Panc1 (cell line): ENCODE data around the gene GDE1. TPM values are rescaled to one million over a fixed set of nuclear protein-coding genes. Genes with fewer than 3 reads are reported as not detected.
"Not testable (repeated sequence)": the region's sequence is repeated elsewhere in the genome, so short reads cannot be mapped to it uniquely, and the experiment has no call there.

Experiments used
- ATAC-seq: fragments of 200-7000 bp; cut with Tn5 transposase; 2 replicates; pipeline ENCODE4 v1.9.1; 2020; ENCODE audit warnings: mild to moderate bottlenecking, moderate library complexity
- BruUV-seq: library from RNA; stranded (reverse); fragments of 400-500 nt; replicated peaks from 2 replicates; lab custom pipeline; 2021; lab: Mats Ljungman, UMichigan
- CTCF ChIA-PET: fragments of 300-600 bp; sonication (Branson Sonifier 250); formaldehyde crosslinking; loops from one replicate; lab custom pipeline; 2022; ENCODE audit warnings: antibody characterized with exemption; lab: Charles Lee
- POLR2A ChIA-PET: fragments of 300-600 bp; sonication (Branson Sonifier 250); formaldehyde crosslinking; loops from one replicate; lab custom pipeline; 2022; ENCODE audit warnings: antibody characterized with exemption; lab: Charles Lee
- DNase-seq: peaks from one replicate; pipeline ENCODE4 v3.0.0-alpha.2; 2010; ENCODE audit warnings: low read depth, low spot score
- H3K27ac ChIP-seq: 2 replicates; pipeline ENCODE4 v1.5.1; 2011; ENCODE audit warnings: mild to moderate bottlenecking, low read length, inconsistent platforms
- H3K27me3 ChIP-seq: fragments of 200-500 bp; sonication (Bioruptor generic); 2 replicates; pipeline ENCODE4 v1.6.0; 2014; ENCODE audit warnings: low read length, inconsistent platforms; ENCODE audit not compliant: control insufficient read depth, insufficient read depth
- H3K36me3 ChIP-seq: fragments of 200-500 bp; sonication (Bioruptor generic); 2 replicates; pipeline ENCODE4 v1.5.1; 2014; ENCODE audit warnings: inconsistent platforms, mild to moderate bottlenecking, low read length, moderate library complexity; ENCODE audit not compliant: control insufficient read depth, insufficient read depth
- H3K4me1 ChIP-seq: 2 replicates; pipeline ENCODE4 v1.5.1; 2011; ENCODE audit warnings: inconsistent platforms, mild to moderate bottlenecking, low read length, moderate library complexity; ENCODE audit not compliant: control insufficient read depth, insufficient read depth
- H3K4me3 ChIP-seq, 2 experiments: 2 replicates each; pipeline ENCODE4 v1.5.1; 2011 to 2012; ENCODE audit warnings: low read depth in 2 of 2, low read length in 2 of 2, mild to moderate bottlenecking in 2 of 2, inconsistent platforms in 1 of 2, moderate library complexity in 1 of 2
- H3K9me3 ChIP-seq: fragments of 200-500 bp; sonication (Bioruptor generic); 2 replicates; pipeline ENCODE4 v1.5.1; 2014; ENCODE audit warnings: low read depth, mild to moderate bottlenecking, inconsistent platforms, low read length, moderate library complexity; ENCODE audit not compliant: control insufficient read depth, insufficient read depth
- CTCF ChIP-seq: fragments of 450-650 bp; IDR thresholded peaks from 2 replicates; pipeline ENCODE4 v1.5.1; 2017; ENCODE audit warnings: mild to moderate bottlenecking
- POLR2AphosphoS5 ChIP-seq: IDR thresholded peaks from 2 replicates; pipeline ENCODE4 v1.6.1; 2012; ENCODE audit warnings: mild to moderate bottlenecking, low read depth, low read length, moderate library complexity
- SIN3A ChIP-seq: IDR thresholded peaks from 2 replicates; pipeline ENCODE4 v1.6.1; 2012; ENCODE audit warnings: low read depth, mild to moderate bottlenecking, low read length, moderate library complexity, borderline replicate concordance; ENCODE audit not compliant: insufficient read depth
- TCF7L2 ChIP-seq: IDR thresholded peaks from 2 replicates; pipeline ENCODE4 v1.6.1; 2011; ENCODE audit warnings: mild to moderate bottlenecking, low read depth, low read length, inconsistent platforms
- in situ Hi-C: cut with HindIII; loops from 2 replicates; pipeline ENCODE4 v1.10.0; 2016; ENCODE audit warnings: low sequenced_read_pairs, low pct_unique_long_range_greater_than_20kb
- intact Hi-C: fragments of 100-400 bp; cut with micrococcal nuclease; formaldehyde crosslinking; loops from one replicate; pipeline ENCODE4 v1.10.0; 2022; ENCODE audit not compliant: unreplicated experiment
- total RNA-seq: library from RNA; stranded (reverse); gene quantifications from one replicate; pipeline ENCODE4 v1.2.1, GENCODE V29; 2021; ENCODE audit not compliant: unreplicated experiment
- TF ChIP-seq, protein P1 (sequence below), 2 experiments: IDR thresholded peaks; 2 replicates each; pipeline ENCODE4 v1.6.1; 2011 to 2012; ENCODE audit warnings: low read depth in 2 of 2, control low read depth in 1 of 2, low read length in 1 of 2, mild to moderate bottlenecking in 1 of 2, moderate library complexity in 1 of 2; ENCODE audit not compliant: insufficient read depth in 1 of 2

The GDE1 gene
- total RNA-seq, 1 experiment from 2014 or later, result 135 TPM

- ChIA-PET POLR2A (no interaction called here), CTCF (no interaction called here)
- in situ Hi-C loops, result loop anchor here (25.0 kb wide), 1 partner anchor 137 kb away; the partner anchor contains the start of gene TMC5
- TF ChIP-seq, protein P1, sequence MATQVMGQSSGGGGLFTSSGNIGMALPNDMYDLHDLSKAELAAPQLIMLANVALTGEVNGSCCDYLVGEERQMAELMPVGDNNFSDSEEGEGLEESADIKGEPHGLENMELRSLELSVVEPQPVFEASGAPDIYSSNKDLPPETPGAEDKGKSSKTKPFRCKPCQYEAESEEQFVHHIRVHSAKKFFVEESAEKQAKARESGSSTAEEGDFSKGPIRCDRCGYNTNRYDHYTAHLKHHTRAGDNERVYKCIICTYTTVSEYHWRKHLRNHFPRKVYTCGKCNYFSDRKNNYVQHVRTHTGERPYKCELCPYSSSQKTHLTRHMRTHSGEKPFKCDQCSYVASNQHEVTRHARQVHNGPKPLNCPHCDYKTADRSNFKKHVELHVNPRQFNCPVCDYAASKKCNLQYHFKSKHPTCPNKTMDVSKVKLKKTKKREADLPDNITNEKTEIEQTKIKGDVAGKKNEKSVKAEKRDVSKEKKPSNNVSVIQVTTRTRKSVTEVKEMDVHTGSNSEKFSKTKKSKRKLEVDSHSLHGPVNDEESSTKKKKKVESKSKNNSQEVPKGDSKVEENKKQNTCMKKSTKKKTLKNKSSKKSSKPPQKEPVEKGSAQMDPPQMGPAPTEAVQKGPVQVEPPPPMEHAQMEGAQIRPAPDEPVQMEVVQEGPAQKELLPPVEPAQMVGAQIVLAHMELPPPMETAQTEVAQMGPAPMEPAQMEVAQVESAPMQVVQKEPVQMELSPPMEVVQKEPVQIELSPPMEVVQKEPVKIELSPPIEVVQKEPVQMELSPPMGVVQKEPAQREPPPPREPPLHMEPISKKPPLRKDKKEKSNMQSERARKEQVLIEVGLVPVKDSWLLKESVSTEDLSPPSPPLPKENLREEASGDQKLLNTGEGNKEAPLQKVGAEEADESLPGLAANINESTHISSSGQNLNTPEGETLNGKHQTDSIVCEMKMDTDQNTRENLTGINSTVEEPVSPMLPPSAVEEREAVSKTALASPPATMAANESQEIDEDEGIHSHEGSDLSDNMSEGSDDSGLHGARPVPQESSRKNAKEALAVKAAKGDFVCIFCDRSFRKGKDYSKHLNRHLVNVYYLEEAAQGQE (IDR thresholded peaks at IDR 0.05; ENCODE audit: insufficient read depth in 1 of 2, low read depth in 2 of 2, low read length in 1 of 2), result no peak
- TF ChIP-seq POLR2AphosphoS5 (no peak), TCF7L2 (no peak), CTCF (no peak), SIN3A (no peak)
- intact Hi-C loops, result no loop called here
- DNase-seq (no peak), ATAC-seq (no peak)
- peaks cover 48% of the 10 kb centered on the region for H3K36me3 ChIP-seq
- no peak overlapping the region for H3K4me3 ChIP-seq
- peaks cover 5% of the 10 kb centered on the region; the same call in 1 of the 2 replicates for H3K4me1 ChIP-seq
- no peaks in the 10 kb centered on the region for H3K9me3 ChIP-seq
- no peak overlapping the region for H3K27ac ChIP-seq
- no TSS peak for BruUV-seq
- no peaks in the 10 kb centered on the region for H3K27me3 ChIP-seq
Measured at GRCh38 chr16:19549673-19550072, 27.8 kb upstream of the GDE1 start.

- ATAC-seq, result no peak
- Histone ChIP-seq H3K27me3 (no peaks in the 10 kb centered on the region), H3K27ac (no peak overlapping the region), H3K4me3 (no peak overlapping the region), H3K4me1 (no peaks in the 10 kb centered on the region), H3K9me3 (no peaks in the 10 kb centered on the region), H3K36me3 (peaks cover 54% of the 10 kb centered on the region)
- ChIA-PET CTCF (no interaction called here), POLR2A (no interaction called here)
- in situ Hi-C loops, result loop anchor here (25.0 kb wide), 1 partner anchor 136 kb away; the partner anchor contains the start of gene TMC5
- no peak for TF ChIP-seq CTCF
- TF ChIP-seq POLR2AphosphoS5, result no peak
- TF ChIP-seq, protein P1 (IDR thresholded peaks at IDR 0.05; ENCODE audit: insufficient read depth in 1 of 2, low read depth in 2 of 2, low read length in 1 of 2), result no peak
- TF ChIP-seq SIN3A, result no peak
- intact Hi-C loops, result no loop called here
- BruUV-seq, result no TSS peak
- no peak for DNase-seq
Measured at GRCh38 chr16:19548144-19548543, 26.2 kb upstream of the GDE1 start.

DNA sequence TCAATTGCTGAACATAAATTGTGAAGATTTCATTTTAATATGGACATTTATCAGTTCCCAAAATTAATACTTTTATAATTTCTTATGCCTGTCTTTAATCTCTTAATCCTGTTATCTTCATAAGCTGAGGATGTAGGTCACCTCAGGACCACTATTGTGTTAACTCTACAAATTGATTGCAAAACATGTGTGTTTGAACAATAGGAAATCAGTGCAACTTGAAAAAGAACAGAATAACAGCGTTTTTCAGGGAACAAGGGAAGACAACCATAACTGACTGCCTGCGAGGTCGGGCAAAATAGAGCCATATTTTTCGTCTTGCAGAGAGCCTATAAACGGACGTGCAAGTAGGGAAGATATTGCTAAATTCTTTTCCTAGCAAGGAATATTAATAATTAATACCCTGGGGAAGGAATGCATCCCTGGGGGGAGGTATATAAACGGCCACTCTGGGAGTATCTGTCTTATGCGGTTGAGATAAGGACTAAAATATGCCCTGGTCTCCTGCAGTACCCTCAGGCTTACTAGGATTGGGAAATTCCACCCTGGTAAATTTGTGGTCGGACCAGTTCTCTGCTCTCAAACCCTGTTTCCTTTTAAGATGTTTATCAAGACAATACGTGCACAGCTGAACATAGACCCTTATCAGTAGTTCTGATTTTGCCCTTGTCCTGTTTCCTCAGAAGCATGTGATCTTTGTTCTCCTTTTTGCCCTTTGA, 21.5 kb upstream of the GDE1 start:
- CTCF ChIA-PET, POLR2A ChIA-PET, H3K27me3 ChIP-seq, H3K27ac ChIP-seq, ATAC-seq, BruUV-seq, H3K4me1 ChIP-seq, DNase-seq, H3K4me3 ChIP-seq, intact Hi-C loops, H3K9me3 ChIP-seq: not testable (repeated sequence)
- peaks cover 48% of the 10 kb centered on the region for H3K36me3 ChIP-seq
- in situ Hi-C loops, result loop anchor here (25.0 kb wide), 1 partner anchor 131 kb away; the partner anchor contains the start of gene TMC5
